ENCODE measurements around the gene HAPLN1. TPM values are rescaled to one million over a fixed set of nuclear protein-coding genes. Genes with fewer than 3 reads are reported as not detected.

The HAPLN1 gene
- total RNA-seq, 1 experiment from 2014 or later, result 7.8 TPM

- no peaks in the 10 kb centered on the region for H3K79me2 ChIP-seq (ENCODE audit: low read length)
- H3K27ac ChIP-seq (ENCODE audit: low read length), result no peak overlapping the region
- H3K4me1 ChIP-seq (ENCODE audit: insufficient read depth, low read length), result no peaks in the 10 kb centered on the region
- no TSS peak for BruUV-seq (replicated peaks)
- no peaks in the 10 kb centered on the region for H3K36me3 ChIP-seq (ENCODE audit: low read depth, low read length)
- POLR2A ChIA-PET (ENCODE audit: unreplicated experiment), result no interaction called here
- H3K9me2 ChIP-seq (replicated peaks; ENCODE audit: low read length), result no peaks in the 10 kb centered on the region
- no peaks in the 10 kb centered on the region for H4K20me1 ChIP-seq (ENCODE audit: low read length)
- CTCF ChIA-PET, result no interaction called here
- no peaks in the 10 kb centered on the region for H3F3A ChIP-seq (ENCODE audit: low read length, unreplicated experiment)
- H3K27me3 ChIP-seq (ENCODE audit: low read length), result no peaks in the 10 kb centered on the region
- TF ChIP-seq EZH2 (IDR thresholded peaks at IDR 0.05; ENCODE audit: low read length, unreplicated experiment) (no peak), EZH2phosphoT487 (IDR thresholded peaks at IDR 0.05; ENCODE audit: borderline replicate concordance, low read length) (no peak)
- TF ChIP-seq, protein P1, sequence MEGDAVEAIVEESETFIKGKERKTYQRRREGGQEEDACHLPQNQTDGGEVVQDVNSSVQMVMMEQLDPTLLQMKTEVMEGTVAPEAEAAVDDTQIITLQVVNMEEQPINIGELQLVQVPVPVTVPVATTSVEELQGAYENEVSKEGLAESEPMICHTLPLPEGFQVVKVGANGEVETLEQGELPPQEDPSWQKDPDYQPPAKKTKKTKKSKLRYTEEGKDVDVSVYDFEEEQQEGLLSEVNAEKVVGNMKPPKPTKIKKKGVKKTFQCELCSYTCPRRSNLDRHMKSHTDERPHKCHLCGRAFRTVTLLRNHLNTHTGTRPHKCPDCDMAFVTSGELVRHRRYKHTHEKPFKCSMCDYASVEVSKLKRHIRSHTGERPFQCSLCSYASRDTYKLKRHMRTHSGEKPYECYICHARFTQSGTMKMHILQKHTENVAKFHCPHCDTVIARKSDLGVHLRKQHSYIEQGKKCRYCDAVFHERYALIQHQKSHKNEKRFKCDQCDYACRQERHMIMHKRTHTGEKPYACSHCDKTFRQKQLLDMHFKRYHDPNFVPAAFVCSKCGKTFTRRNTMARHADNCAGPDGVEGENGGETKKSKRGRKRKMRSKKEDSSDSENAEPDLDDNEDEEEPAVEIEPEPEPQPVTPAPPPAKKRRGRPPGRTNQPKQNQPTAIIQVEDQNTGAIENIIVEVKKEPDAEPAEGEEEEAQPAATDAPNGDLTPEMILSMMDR (conservative IDR thresholded peaks at IDR 0.05; ENCODE audit: low read depth, low read length), result no peak
- H2AFZ ChIP-seq (ENCODE audit: low read length), result no peak overlapping the region
- H3K4me3 ChIP-seq (ENCODE audit: low read length), result no peak overlapping the region
- ATAC-seq, result no peak
- H3K9ac ChIP-seq (ENCODE audit: low read length), result no peak overlapping the region
- DNase-seq, result no peak
- H3K4me2 ChIP-seq (ENCODE audit: low read length), result no peak overlapping the region
- intact Hi-C loops (cut with micrococcal nuclease), result no loop called here
- H3K9me3 ChIP-seq (ENCODE audit: low read length), result no peaks in the 10 kb centered on the region
Observed at GRCh38 chr5:83589786-83590185, 130.9 kb downstream of the HAPLN1 start.

Other genes with a start within 250 kb of the HAPLN1 start
- gene VCAN, start 249.1 kb downstream of the HAPLN1 start, total RNA-seq (2014; rRNA removed), result 6.2 and 6.7 TPM in 2 replicates

All from PC-3 (cell line).